Caco-2 (cell line): ENCODE results near the gene MRRF. TPM values are rescaled to one million over a fixed set of nuclear protein-coding genes. Genes with fewer than 3 reads are reported as not detected.

Source experiments
- BruUV-seq: library from RNA; stranded (reverse); fragments of 400-500 nt; replicated peaks from 2 replicates; lab custom pipeline; 2021; lab: Mats Ljungman, UMichigan
- CTCF ChIA-PET: fragments of 300-600 bp; sonication (Branson Sonifier 250); formaldehyde crosslinking; loops from one replicate; lab custom pipeline; 2022; ENCODE audit warnings: antibody characterized with exemption; lab: Charles Lee
- POLR2A ChIA-PET: fragments of 300-600 bp; sonication (Branson Sonifier 250); formaldehyde crosslinking; loops from one replicate; lab custom pipeline; 2022; ENCODE audit warnings: antibody characterized with exemption; lab: Charles Lee
- DNase-seq, 2 experiments: peaks; one replicate each; pipeline versions ENCODE4 v3.0.0 to v3.0.0-alpha.2; 2020 to 2022
- H3K27me3 ChIP-seq: replicated peaks from 2 replicates; pipeline ENCODE4 v1.6.0; 2011; ENCODE audit warnings: low read length; ENCODE audit not compliant: control insufficient read depth, insufficient read depth
- H3K36me3 ChIP-seq: 2 replicates; pipeline ENCODE4 v1.5.1; 2011; ENCODE audit warnings: low read length; ENCODE audit not compliant: control insufficient read depth, insufficient read depth
- H3K4me1 ChIP-seq: fragments of 250-450 bp; sonication (Bioruptor Pico); 2 replicates; pipeline ENCODE4 v1.5.1; 2020; ENCODE audit warnings: mild to moderate bottlenecking
- H3K4me3 ChIP-seq: 2 replicates; pipeline ENCODE4 v1.5.1; 2011; ENCODE audit warnings: low read depth, mild to moderate bottlenecking, control low read depth, low read length
- H3K9me3 ChIP-seq: fragments of 250-450 bp; sonication (Bioruptor Pico); 2 replicates; pipeline ENCODE4 v1.5.1; 2020; ENCODE audit warnings: mild to moderate bottlenecking, moderate library complexity
- H3K27ac Mint-ChIP-seq: one replicate; pipeline ENCODE4 v1.8.0; 2022; ENCODE audit warnings: mixed read lengths; ENCODE audit not compliant: unreplicated experiment
- H3K27me3 Mint-ChIP-seq: one replicate; pipeline ENCODE4 v1.8.0; 2022; ENCODE audit warnings: mixed read lengths; ENCODE audit not compliant: insufficient read depth, unreplicated experiment
- H3K36me3 Mint-ChIP-seq: one replicate; pipeline ENCODE4 v1.8.0; 2022; ENCODE audit warnings: mild to moderate bottlenecking, mixed read lengths; ENCODE audit not compliant: insufficient read depth, unreplicated experiment
- H3K4me1 Mint-ChIP-seq: one replicate; pipeline ENCODE4 v1.8.0; 2022; ENCODE audit warnings: low read depth, mixed read lengths; ENCODE audit not compliant: unreplicated experiment
- H3K4me3 Mint-ChIP-seq: one replicate; pipeline ENCODE4 v1.8.0; 2022; ENCODE audit warnings: mild to moderate bottlenecking, moderate library complexity, mixed read lengths; ENCODE audit not compliant: unreplicated experiment
- H3K9me3 Mint-ChIP-seq: one replicate; pipeline ENCODE4 v1.8.0; 2022; ENCODE audit warnings: mixed read lengths; ENCODE audit not compliant: unreplicated experiment
- intact Hi-C: fragments of 100-400 bp; cut with micrococcal nuclease; formaldehyde crosslinking; loops from one replicate; pipeline ENCODE4 v1.10.0; 2022; ENCODE audit not compliant: unreplicated experiment
- total RNA-seq: library from RNA; stranded (reverse); gene quantifications from 2 replicates; pipeline ENCODE4 v1.2.3, GENCODE V29; 2022
- TF ChIP-seq, protein P1 (sequence below), 2 experiments: fragments of 200-600 bp in 1 of 2; IDR thresholded peaks; 1 replicate in 1 of 2; 2 replicates in 1 of 2; pipeline versions ENCODE4 v1.5.1 to v1.8.0; 2011 to 2022; ENCODE audit warnings: antibody characterized with exemption in 1 of 2, control low read depth in 1 of 2, inconsistent platforms in 1 of 2, low read depth in 1 of 2, low read length in 1 of 2, mild to moderate bottlenecking in 1 of 2, moderate library complexity in 1 of 2; ENCODE audit not compliant: insufficient read depth in 1 of 2, severe bottlenecking in 1 of 2, unreplicated experiment in 1 of 2

Gene MRRF
- total RNA-seq, 1 experiment from 2014 or later = 64.6 TPM

- Mint-ChIP-seq H3K27me3 (no peaks in the 10 kb centered on the region), H3K4me3 (no peak overlapping the region), H3K9me3 (no peaks in the 10 kb centered on the region), H3K27ac (no peak overlapping the region), H3K4me1 (no peaks in the 10 kb centered on the region), H3K36me3 (peaks cover 51% of the 10 kb centered on the region)
- TF ChIP-seq, protein P1, sequence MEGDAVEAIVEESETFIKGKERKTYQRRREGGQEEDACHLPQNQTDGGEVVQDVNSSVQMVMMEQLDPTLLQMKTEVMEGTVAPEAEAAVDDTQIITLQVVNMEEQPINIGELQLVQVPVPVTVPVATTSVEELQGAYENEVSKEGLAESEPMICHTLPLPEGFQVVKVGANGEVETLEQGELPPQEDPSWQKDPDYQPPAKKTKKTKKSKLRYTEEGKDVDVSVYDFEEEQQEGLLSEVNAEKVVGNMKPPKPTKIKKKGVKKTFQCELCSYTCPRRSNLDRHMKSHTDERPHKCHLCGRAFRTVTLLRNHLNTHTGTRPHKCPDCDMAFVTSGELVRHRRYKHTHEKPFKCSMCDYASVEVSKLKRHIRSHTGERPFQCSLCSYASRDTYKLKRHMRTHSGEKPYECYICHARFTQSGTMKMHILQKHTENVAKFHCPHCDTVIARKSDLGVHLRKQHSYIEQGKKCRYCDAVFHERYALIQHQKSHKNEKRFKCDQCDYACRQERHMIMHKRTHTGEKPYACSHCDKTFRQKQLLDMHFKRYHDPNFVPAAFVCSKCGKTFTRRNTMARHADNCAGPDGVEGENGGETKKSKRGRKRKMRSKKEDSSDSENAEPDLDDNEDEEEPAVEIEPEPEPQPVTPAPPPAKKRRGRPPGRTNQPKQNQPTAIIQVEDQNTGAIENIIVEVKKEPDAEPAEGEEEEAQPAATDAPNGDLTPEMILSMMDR (IDR thresholded peaks at IDR 0.05; ENCODE audit: insufficient read depth in 1 of 2, low read depth in 1 of 2, low read length in 1 of 2, severe bottlenecking in 1 of 2, unreplicated experiment in 1 of 2) = no peak
- ChIA-PET POLR2A (no interaction called here), CTCF (no interaction called here)
- Histone ChIP-seq H3K4me3 (no peak overlapping the region), H3K9me3 (no peaks in the 10 kb centered on the region), H3K36me3 (peaks cover 3% of the 10 kb centered on the region), H3K4me1 (no peaks in the 10 kb centered on the region), H3K27me3 (no peaks in the 10 kb centered on the region)
- DNase-seq = no peak
- BruUV-seq = no TSS peak
- intact Hi-C loops = no loop called here
Observed at GRCh38 chr9:122294531-122294930, 29.8 kb downstream of the MRRF start.

DNA sequence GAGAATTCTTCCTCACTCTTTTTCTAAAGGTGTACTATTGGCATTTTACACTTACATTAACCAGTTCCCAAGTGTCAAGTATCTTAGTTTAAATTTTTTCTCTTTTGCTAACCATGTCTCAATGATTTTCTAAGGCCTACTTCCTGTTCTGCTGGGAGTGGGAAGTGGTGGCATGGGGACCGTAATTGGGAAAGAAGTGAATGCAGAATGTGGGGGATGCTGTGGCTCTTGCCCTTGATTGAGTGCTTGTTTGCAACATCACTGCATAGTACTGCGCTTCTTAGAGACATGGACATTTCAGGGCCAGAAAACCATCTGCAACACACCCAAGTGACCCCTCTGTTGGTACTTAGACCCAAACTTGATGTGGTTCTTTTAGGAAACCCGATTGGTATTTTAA lies 32.8 kb downstream of the MRRF start:
- H3K9me3 Mint-ChIP-seq = no peaks in the 10 kb centered on the region
- no peaks in the 10 kb centered on the region for H3K27me3 ChIP-seq
- BruUV-seq = no TSS peak
- TF ChIP-seq, protein P1 (IDR thresholded peaks at IDR 0.05; ENCODE audit: insufficient read depth in 1 of 2, low read depth in 1 of 2, low read length in 1 of 2, severe bottlenecking in 1 of 2, unreplicated experiment in 1 of 2) = no peak
- POLR2A ChIA-PET = no interaction called here
- H3K36me3 ChIP-seq = peaks cover 3% of the 10 kb centered on the region
- H3K4me3 ChIP-seq = no peak overlapping the region
- H3K4me1 Mint-ChIP-seq = no peaks in the 10 kb centered on the region
- intact Hi-C loops = no loop called here
- no peaks in the 10 kb centered on the region for H3K9me3 ChIP-seq
- no peaks in the 10 kb centered on the region for H3K27me3 Mint-ChIP-seq
- H3K4me3 Mint-ChIP-seq = no peak overlapping the region
- no peaks in the 10 kb centered on the region for H3K4me1 ChIP-seq
- H3K27ac Mint-ChIP-seq = no peak overlapping the region
- DNase-seq = no peak
- H3K36me3 Mint-ChIP-seq = peaks cover 42% of the 10 kb centered on the region
- CTCF ChIA-PET = no interaction called here

GRCh38 chr9:122302237-122303093 lies 37.8 kb downstream of the MRRF start:
- no peak overlapping the region for H3K4me3 Mint-ChIP-seq
- Histone ChIP-seq H3K4me3 (no peak overlapping the region), H3K9me3 (no peaks in the 10 kb centered on the region), H3K4me1 (no peaks in the 10 kb centered on the region), H3K27me3 (no peaks in the 10 kb centered on the region), H3K36me3 (peaks cover 2% of the 10 kb centered on the region; the same call in 1 of the 2 replicates)
- BruUV-seq = no TSS peak
- no peak overlapping the region for H3K27ac Mint-ChIP-seq
- DNase-seq = no peak
- H3K9me3 Mint-ChIP-seq = no peaks in the 10 kb centered on the region
- intact Hi-C loops = no loop called here
- POLR2A ChIA-PET = no interaction called here
- peaks cover 22% of the 10 kb centered on the region for H3K36me3 Mint-ChIP-seq
- TF ChIP-seq, protein P1 (IDR thresholded peaks at IDR 0.05; ENCODE audit: insufficient read depth in 1 of 2, low read depth in 1 of 2, low read length in 1 of 2, severe bottlenecking in 1 of 2, unreplicated experiment in 1 of 2) = no peak
- H3K27me3 Mint-ChIP-seq = no peaks in the 10 kb centered on the region
- H3K4me1 Mint-ChIP-seq = no peaks in the 10 kb centered on the region
- CTCF ChIA-PET = no interaction called here
